ENCODE measurements around the gene DECR2.

The DECR2 gene

GRCh38 chr16:359067-359763, 42.5 kb upstream of the DECR2 start:
- TF ChIP-seq ESRRG (CRISPR knock-in tag; IDR thresholded peaks at IDR 0.05) (no peak), ARNTL (CRISPR knock-in tag; IDR thresholded peaks at IDR 0.05; ENCODE audit: borderline replicate concordance, low read depth) (no peak), CSRNP3 (CRISPR knock-in tag; IDR thresholded peaks at IDR 0.05) (no peak), OSR1 (CRISPR knock-in tag; IDR thresholded peaks at IDR 0.05) (no peak), TCF4 (CRISPR knock-in tag; IDR thresholded peaks at IDR 0.05; ENCODE audit: borderline replicate concordance) (no peak), ZFP30 (CRISPR knock-in tag; IDR thresholded peaks at IDR 0.05) (no peak), ZC3H10 (CRISPR knock-in tag; IDR thresholded peaks at IDR 0.05) (no peak), CSDC2 (CRISPR knock-in tag; IDR thresholded peaks at IDR 0.05) (no peak), POU6F1 (CRISPR knock-in tag; IDR thresholded peaks at IDR 0.05; ENCODE audit: borderline replicate concordance, low read depth) (no peak), ZNF8 (CRISPR knock-in tag; IDR thresholded peaks at IDR 0.05) (no peak), ZNF70 (CRISPR knock-in tag; IDR thresholded peaks at IDR 0.05) (no peak), TOX (CRISPR knock-in tag; IDR thresholded peaks at IDR 0.05; ENCODE audit: borderline replicate concordance) (no peak), ZNF565 (CRISPR knock-in tag; conservative IDR thresholded peaks at IDR 0.05; ENCODE audit: low read depth) (no peak), BACH2 (CRISPR knock-in tag; IDR thresholded peaks at IDR 0.05; ENCODE audit: borderline replicate concordance) (no peak)
- TF ChIP-seq, protein P1, sequence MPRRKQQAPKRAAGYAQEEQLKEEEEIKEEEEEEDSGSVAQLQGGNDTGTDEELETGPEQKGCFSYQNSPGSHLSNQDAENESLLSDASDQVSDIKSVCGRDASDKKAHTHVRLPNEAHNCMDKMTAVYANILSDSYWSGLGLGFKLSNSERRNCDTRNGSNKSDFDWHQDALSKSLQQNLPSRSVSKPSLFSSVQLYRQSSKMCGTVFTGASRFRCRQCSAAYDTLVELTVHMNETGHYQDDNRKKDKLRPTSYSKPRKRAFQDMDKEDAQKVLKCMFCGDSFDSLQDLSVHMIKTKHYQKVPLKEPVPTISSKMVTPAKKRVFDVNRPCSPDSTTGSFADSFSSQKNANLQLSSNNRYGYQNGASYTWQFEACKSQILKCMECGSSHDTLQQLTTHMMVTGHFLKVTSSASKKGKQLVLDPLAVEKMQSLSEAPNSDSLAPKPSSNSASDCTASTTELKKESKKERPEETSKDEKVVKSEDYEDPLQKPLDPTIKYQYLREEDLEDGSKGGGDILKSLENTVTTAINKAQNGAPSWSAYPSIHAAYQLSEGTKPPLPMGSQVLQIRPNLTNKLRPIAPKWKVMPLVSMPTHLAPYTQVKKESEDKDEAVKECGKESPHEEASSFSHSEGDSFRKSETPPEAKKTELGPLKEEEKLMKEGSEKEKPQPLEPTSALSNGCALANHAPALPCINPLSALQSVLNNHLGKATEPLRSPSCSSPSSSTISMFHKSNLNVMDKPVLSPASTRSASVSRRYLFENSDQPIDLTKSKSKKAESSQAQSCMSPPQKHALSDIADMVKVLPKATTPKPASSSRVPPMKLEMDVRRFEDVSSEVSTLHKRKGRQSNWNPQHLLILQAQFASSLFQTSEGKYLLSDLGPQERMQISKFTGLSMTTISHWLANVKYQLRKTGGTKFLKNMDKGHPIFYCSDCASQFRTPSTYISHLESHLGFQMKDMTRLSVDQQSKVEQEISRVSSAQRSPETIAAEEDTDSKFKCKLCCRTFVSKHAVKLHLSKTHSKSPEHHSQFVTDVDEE (CRISPR knock-in tag; IDR thresholded peaks at IDR 0.05) = no peak
- TF ChIP-seq, protein P2, sequence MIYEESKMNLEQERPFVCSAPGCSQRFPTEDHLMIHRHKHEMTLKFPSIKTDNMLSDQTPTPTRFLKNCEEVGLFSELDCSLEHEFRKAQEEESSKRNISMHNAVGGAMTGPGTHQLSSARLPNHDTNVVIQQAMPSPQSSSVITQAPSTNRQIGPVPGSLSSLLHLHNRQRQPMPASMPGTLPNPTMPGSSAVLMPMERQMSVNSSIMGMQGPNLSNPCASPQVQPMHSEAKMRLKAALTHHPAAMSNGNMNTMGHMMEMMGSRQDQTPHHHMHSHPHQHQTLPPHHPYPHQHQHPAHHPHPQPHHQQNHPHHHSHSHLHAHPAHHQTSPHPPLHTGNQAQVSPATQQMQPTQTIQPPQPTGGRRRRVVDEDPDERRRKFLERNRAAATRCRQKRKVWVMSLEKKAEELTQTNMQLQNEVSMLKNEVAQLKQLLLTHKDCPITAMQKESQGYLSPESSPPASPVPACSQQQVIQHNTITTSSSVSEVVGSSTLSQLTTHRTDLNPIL (CRISPR knock-in tag; IDR thresholded peaks at IDR 0.05; ENCODE audit: low read depth) = no peak

DNA sequence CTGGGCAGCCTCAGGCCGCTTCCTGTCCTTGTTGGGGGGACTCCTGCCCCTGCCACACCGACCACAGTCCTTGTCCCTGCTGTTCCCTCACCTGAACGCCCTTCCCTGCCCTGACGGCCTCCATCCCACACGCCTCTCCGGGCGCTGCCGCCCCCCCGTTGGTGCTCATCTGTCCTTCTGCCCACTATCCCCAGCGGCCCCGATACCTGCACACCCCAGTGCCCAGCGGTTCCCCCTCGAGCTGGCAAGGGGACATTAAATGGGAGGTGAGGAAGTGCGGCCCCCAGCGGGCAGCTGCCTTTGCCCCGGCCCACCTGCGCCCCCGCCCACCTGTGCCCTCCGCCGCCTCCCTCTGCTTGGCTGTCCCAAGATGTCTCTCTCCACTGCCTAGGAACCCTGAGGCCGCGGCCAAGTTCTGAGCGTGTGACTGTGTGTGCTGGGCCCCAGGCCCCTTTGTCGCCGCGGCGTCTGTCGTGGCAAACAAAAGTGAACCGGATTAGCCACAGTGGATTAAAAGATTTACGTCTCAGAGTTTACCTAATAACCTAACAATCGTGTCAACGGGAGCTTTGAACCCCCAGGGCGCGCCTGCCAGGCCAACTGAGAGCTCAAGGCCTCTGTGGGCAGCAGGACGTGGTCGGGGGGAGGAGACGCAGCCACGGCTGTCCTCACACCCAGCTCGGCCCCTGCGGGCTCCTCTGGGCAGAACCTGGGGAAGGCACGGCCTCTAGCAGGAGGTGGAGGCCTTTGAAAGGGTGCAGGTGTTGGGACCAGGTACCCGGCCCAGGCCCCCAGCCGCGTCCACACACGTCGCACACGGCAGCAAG, 41.6 kb upstream of the DECR2 start:
- ATAC-seq = no peak
- TF ChIP-seq ZC3H10 (CRISPR knock-in tag; IDR thresholded peaks at IDR 0.05) (no peak), CSDC2 (CRISPR knock-in tag; IDR thresholded peaks at IDR 0.05) (no peak), TOX (CRISPR knock-in tag; IDR thresholded peaks at IDR 0.05; ENCODE audit: borderline replicate concordance) (no peak), POU6F1 (CRISPR knock-in tag; IDR thresholded peaks at IDR 0.05; ENCODE audit: borderline replicate concordance, low read depth) (no peak), GLIS3 (CRISPR knock-in tag; IDR thresholded peaks at IDR 0.05) (no peak), ZNF70 (CRISPR knock-in tag; IDR thresholded peaks at IDR 0.05) (no peak), OSR1 (CRISPR knock-in tag; IDR thresholded peaks at IDR 0.05) (no peak), ZFP30 (CRISPR knock-in tag; IDR thresholded peaks at IDR 0.05) (no peak), BACH2 (CRISPR knock-in tag; IDR thresholded peaks at IDR 0.05; ENCODE audit: borderline replicate concordance) (no peak), ARNTL (CRISPR knock-in tag; IDR thresholded peaks at IDR 0.05; ENCODE audit: borderline replicate concordance, low read depth) (no peak), ZFP3 (CRISPR knock-in tag; IDR thresholded peaks at IDR 0.05) (no peak), ZNF8 (CRISPR knock-in tag; IDR thresholded peaks at IDR 0.05) (no peak), CSRNP3 (CRISPR knock-in tag; IDR thresholded peaks at IDR 0.05) (no peak), ISL1 (CRISPR knock-in tag; IDR thresholded peaks at IDR 0.05) (no peak), ESRRG (CRISPR knock-in tag; IDR thresholded peaks at IDR 0.05) (no peak), TCF4 (CRISPR knock-in tag; IDR thresholded peaks at IDR 0.05; ENCODE audit: borderline replicate concordance) (no peak), RARB (CRISPR knock-in tag; IDR thresholded peaks at IDR 0.05) (no peak)
- TF ChIP-seq, protein P2 (CRISPR knock-in tag; IDR thresholded peaks at IDR 0.05; ENCODE audit: low read depth) = no peak

More at GRCh38 chr16:359067-359763, 42.5 kb upstream of the DECR2 start:
- ATAC-seq = no peak

Measured in SK-N-SH treated with all-trans-retinoic acid at 6 μM for 48 hours (cell line).